ENCODE results near the gene DBP. TPM values are rescaled to one million over a fixed set of nuclear protein-coding genes. Genes with fewer than 3 reads are reported as not detected.

The DBP gene
- total RNA-seq, 1 donor from 2014 or later = 8.7 TPM

DNA sequence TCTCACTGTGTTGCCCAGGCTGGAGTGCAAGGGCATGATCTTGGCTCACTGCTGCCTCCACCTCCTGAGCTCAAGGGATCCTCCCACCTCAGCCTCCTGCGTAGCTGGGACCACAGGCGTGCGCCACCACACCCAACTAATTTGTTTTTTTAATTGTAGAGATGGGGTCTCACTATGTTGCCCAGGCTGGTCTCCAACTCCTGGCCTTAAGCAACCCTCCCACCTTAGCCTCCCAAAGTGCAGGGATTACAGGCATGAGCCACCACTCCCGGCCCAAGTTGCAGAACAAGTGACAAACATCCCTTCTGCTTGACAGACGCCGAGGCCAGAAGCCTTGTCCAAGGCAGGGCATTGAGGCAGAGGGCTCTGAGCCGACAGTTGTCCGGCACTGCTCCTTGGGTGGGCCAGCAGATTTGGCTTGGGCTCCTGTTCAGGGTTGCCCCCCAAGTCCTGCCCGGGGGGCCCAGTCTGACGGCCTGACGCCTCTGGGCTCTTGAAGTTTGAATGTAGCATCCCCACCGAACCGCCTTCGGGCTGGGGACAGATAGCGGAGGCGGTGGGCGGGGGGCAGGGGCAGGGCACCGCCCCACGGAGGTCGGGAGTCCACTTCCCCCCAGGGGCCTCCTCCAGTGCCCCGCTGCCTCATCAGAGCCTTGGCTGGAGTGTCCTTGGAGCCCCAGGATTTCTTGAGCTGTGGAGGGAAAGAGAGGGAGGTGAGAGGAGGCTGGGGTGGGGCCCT is 36.3 kb downstream of the DBP start:
- TF ChIP-seq, protein P1, sequence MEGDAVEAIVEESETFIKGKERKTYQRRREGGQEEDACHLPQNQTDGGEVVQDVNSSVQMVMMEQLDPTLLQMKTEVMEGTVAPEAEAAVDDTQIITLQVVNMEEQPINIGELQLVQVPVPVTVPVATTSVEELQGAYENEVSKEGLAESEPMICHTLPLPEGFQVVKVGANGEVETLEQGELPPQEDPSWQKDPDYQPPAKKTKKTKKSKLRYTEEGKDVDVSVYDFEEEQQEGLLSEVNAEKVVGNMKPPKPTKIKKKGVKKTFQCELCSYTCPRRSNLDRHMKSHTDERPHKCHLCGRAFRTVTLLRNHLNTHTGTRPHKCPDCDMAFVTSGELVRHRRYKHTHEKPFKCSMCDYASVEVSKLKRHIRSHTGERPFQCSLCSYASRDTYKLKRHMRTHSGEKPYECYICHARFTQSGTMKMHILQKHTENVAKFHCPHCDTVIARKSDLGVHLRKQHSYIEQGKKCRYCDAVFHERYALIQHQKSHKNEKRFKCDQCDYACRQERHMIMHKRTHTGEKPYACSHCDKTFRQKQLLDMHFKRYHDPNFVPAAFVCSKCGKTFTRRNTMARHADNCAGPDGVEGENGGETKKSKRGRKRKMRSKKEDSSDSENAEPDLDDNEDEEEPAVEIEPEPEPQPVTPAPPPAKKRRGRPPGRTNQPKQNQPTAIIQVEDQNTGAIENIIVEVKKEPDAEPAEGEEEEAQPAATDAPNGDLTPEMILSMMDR (IDR thresholded peaks at IDR 0.05) = no peak
- intact Hi-C loops (cut with micrococcal nuclease) = no loop called here
- H3K27me3 Mint-ChIP-seq = no peaks in the 10 kb centered on the region
- DNase-seq = no peak
- no peaks in the 10 kb centered on the region for H3K9me3 Mint-ChIP-seq
- H3K4me1 Mint-ChIP-seq = no peaks in the 10 kb centered on the region
- POLR2A ChIA-PET = interaction anchor here (0.7 to 1.0 kb wide), 2 partner anchors 237 to 1076 kb away, joined by 4 to 7 read pairs; partner anchors contain the start of genes SYNGR4 and TMEM143
- no peak for ATAC-seq (ENCODE audit: low read depth)
- CTCF ChIA-PET = no interaction called here
- H3K4me3 Mint-ChIP-seq = no peak overlapping the region
- H3K27ac Mint-ChIP-seq = no peak overlapping the region
- no peaks in the 10 kb centered on the region for H3K36me3 Mint-ChIP-seq (ENCODE audit: low read depth)

DNA sequence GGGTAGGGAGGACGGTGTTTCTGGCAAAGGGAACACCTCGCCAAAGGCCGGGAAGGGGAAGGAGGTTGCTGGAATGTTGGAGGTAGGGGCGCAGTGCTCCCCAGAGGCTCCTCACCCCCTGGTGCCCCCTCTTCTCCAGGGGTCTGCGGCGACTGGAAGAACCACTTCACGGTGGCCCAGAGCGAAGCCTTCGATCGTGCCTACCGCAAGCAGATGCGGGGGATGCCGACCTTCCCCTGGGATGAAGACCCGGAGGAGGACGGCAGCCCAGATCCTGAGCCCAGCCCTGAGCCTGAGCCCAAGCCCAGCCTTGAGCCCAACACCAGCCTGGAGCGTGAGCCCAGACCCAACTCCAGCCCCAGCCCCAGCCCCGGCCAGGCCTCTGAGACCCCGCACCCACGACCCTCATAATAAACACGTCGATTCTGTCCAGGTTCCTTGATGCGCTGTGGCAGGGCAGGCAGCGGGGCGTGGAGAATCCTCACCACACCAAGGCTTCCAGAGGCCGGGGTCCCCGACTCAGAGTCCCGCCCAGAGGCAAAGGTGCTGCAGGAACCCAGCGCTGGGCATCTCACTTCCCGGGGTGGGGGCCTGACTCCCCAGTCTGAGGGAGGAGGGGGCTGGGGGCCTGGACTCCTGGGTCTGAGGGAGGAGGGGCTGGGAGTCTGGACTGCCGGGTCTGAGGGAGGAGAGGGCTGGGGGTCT is 38.0 kb downstream of the DBP start:
- Mint-ChIP-seq H3K36me3 (ENCODE audit: low read depth) (no peaks in the 10 kb centered on the region), H3K4me1 (no peaks in the 10 kb centered on the region), H3K9me3 (no peaks in the 10 kb centered on the region), H3K4me3 (no peak overlapping the region), H3K27me3 (no peaks in the 10 kb centered on the region), H3K27ac (no peak overlapping the region)
- CTCF ChIA-PET = no interaction called here
- DNase-seq = no peak
- TF ChIP-seq, protein P1 (IDR thresholded peaks at IDR 0.05) = no peak
- POLR2A ChIA-PET = interaction anchor here (0.6 kb wide), 1 partner anchor 131 kb away, joined by 3 read pairs; no protein-coding TSS in a partner anchor
- intact Hi-C loops (cut with micrococcal nuclease) = no loop called here
- ATAC-seq (ENCODE audit: low read depth) = no peak

DNA sequence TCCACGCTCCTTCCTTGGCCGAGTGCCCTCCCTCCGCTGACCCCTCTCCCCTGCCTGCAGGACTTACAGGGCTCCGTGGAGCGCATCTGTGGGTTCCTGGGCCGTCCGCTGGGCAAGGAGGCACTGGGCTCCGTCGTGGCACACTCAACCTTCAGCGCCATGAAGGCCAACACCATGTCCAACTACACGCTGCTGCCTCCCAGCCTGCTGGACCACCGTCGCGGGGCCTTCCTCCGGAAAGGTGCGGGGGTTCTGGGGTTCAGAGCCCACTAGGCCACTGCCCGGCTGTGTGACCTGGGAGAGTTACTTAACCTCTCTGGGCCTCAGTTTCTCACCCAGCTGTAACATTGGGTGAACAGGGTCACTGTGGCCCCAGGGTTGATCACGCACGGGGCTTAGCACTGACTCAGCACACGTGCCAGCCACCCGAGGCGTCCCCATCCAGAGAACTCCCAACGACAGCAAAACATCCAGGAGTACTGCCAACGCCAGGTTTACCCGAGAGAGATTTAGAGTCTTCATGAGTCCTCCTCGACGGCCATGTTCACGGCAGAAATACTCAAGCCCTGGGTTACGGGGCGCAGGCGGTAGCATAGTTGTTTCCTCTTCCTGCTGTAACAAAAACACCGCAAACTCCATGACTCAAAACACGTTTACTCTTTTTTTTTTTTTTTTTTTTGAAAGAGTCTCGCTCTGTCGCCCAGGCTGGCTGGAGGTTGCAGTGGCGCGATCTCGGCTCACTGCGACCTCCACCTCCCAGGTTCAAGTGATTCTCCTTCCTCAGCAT is 40.3 kb downstream of the DBP start:
- POLR2A ChIA-PET = interaction anchor here (0.7 kb wide), 1 partner anchor 11 kb away, joined by 7 read pairs; no protein-coding TSS in a partner anchor
- intact Hi-C loops (cut with micrococcal nuclease) = no loop called here

DNA sequence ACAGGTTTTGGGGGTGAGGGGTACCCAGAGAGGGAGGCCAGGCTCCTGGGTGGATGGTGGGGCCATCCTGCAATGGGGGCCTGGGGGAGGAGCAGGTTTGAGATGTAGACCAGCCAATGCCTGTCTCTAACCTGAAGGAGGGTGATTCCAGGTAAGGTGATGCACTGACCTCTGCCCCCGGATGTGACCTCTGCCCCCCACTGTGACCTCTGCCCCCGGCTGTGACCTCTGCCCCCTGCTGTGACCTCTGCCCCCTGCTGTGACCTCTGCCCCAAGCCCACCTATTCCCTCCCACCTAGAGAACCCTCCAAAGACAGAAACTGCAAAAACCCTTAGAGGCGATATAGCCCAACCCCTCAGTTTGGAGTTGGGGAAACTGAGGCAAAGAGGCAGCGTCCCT is 40.9 kb downstream of the DBP start:
- CTCF ChIA-PET = no interaction called here
- intact Hi-C loops (cut with micrococcal nuclease) = no loop called here
- ATAC-seq (ENCODE audit: low read depth) (no peak), DNase-seq (no peak)
- Mint-ChIP-seq H3K36me3 (ENCODE audit: low read depth) (no peaks in the 10 kb centered on the region), H3K27ac (no peak overlapping the region), H3K9me3 (no peaks in the 10 kb centered on the region), H3K27me3 (no peaks in the 10 kb centered on the region), H3K4me3 (no peak overlapping the region), H3K4me1 (no peaks in the 10 kb centered on the region)
- TF ChIP-seq, protein P1 (IDR thresholded peaks at IDR 0.05) = no peak
- POLR2A ChIA-PET = no interaction called here

More for the DNA sequence above, 40.3 kb downstream of the DBP start:
- CTCF ChIA-PET = no interaction called here
- TF ChIP-seq, protein P1 (IDR thresholded peaks at IDR 0.05) = no peak
- Mint-ChIP-seq H3K36me3 (ENCODE audit: low read depth) (no peaks in the 10 kb centered on the region), H3K27me3 (no peaks in the 10 kb centered on the region), H3K9me3 (no peaks in the 10 kb centered on the region), H3K4me3 (peak overlapping the region; percentile 28), H3K4me1 (no peaks in the 10 kb centered on the region), H3K27ac (no peak overlapping the region)
- no peak for DNase-seq
- peak; percentile 73 for ATAC-seq (ENCODE audit: low read depth)
